Heart left ventricle (tissue), 16 donors: ENCODE data around the gene LAYN. TPM values are rescaled to one million over a fixed set of nuclear protein-coding genes. Genes with fewer than 3 reads are reported as not detected.

Experiments
- ATAC-seq, 4 donors: fragments of 200-7000 bp; cut with Tn5 transposase; one replicate each; pipeline ENCODE4 v1.9.1; 2020 to 2022; ENCODE audit warnings: moderate library complexity in 4 of 4, mild to moderate bottlenecking in 3 of 4, moderate number of reproducible peaks in 1 of 4
- DNase-seq, 5 donors: peaks; one replicate each; pipeline ENCODE4 v3.0.0-alpha.2; 2020
- H3K27ac ChIP-seq, 12 donors: fragments of 200-600 bp; sonication (generic) in 4 of 12; one replicate each; pipeline versions ENCODE4 v1.5.0 to v1.8.0; 2016 to 2022; ENCODE audit warnings: mild to moderate bottlenecking in 2 of 12
- H3K27me3 ChIP-seq, 9 donors: fragments of 200-600 bp; sonication (generic) in 2 of 9; one replicate each; pipeline versions ENCODE4 v1.5.1 to v1.8.0; 2016 to 2022; ENCODE audit warnings: mild to moderate bottlenecking in 3 of 9
- H3K36me3 ChIP-seq, 9 donors: fragments of 200-600 bp; sonication (generic) in 2 of 9; one replicate each; pipeline versions ENCODE4 v1.5.0 to v1.8.0; 2018 to 2022; ENCODE audit warnings: mild to moderate bottlenecking in 2 of 9
- H3K4me1 ChIP-seq, 12 donors: fragments of 200-600 bp; sonication (generic) in 4 of 12; one replicate each; pipeline versions ENCODE4 v1.5.0 to v1.8.0; 2016 to 2022; ENCODE audit warnings: mild to moderate bottlenecking in 3 of 12
- H3K4me3 ChIP-seq, 12 donors: fragments of 200-600 bp; sonication (generic) in 4 of 12; one replicate each; pipeline versions ENCODE4 v1.5.0 to v1.8.0; 2017 to 2022; ENCODE audit warnings: mild to moderate bottlenecking in 9 of 12, moderate library complexity in 4 of 12
- H3K9me3 ChIP-seq, 12 donors: fragments of 200-600 bp; sonication (generic) in 4 of 12; one replicate each; pipeline versions ENCODE4 v1.5.0 to v1.8.0; 2016 to 2022; ENCODE audit warnings: mild to moderate bottlenecking in 1 of 12
- POLR2A ChIP-seq, 2 donors: fragments of 450-650 bp; IDR thresholded peaks; one replicate each; pipeline ENCODE4 v1.6.1; 2017; ENCODE audit warnings: antibody characterized with exemption in 2 of 2, mild to moderate bottlenecking in 2 of 2, moderate library complexity in 2 of 2
- WGBS, 4 donors: extraction: QIAGEN DNeasy Blood & Tissue Kit in 2 of 4; methylation state at CpG; one replicate each; pipeline versions ENCODE4 v1.1.5 to v1.1.7; 2013 to 2018; 5-methylcytosine and 5-hydroxymethylcytosine counted together
- intact Hi-C, 10 donors: fragments of 100-400 bp; cut with DNase I; formaldehyde crosslinking; loops; one replicate each; pipeline versions ENCODE4 v1.11.1 to v1.14.2; 2022
- polyA plus RNA-seq, 2 donors: library from polyadenylated mRNA; stranded (reverse); fragments of 200-250 nt; gene quantifications; one replicate each; pipeline ENCODE4 v1.2.3, GENCODE V29; 2013
- total RNA-seq, 9 donors: library from RNA; depleted of rRNA in 2 of 9; stranded (reverse); fragments of >200 nt in 2 of 9; fragmentation: NEBNext Ultra II Directional in 3 of 9; extraction: Animal tissue kit (Norgen Biotek cat#: 25700) in 3 of 9; gene quantifications; one replicate each; pipeline versions ENCODE4 v1.1.0 to v1.2.4, GENCODE V29; 2016 to 2023
- TF ChIP-seq, protein P1 (sequence below), 12 donors: fragments of 200-600 bp; sonication (generic) in 4 of 12; IDR thresholded peaks; one replicate each; pipeline versions ENCODE4 v1.5.0 to v1.8.0; 2018 to 2022; ENCODE audit warnings: antibody characterized with exemption in 12 of 12, mild to moderate bottlenecking in 5 of 12
- donor health status: ischemic (EF 13 %, LVEDD 7.1; RV severe dilation, severe dysfunction).
- donor health status: healthy with polysubstance abuse.
- donor health status: DM: no; HTN: yes; CAD: no.
- donor health status: DM: no; HTN: no; CAD: no.
- donor health status: ischemic (EF 25% LVEDD 6.9; RV normal size, moderate dysfunction).
- donor health status: ischemic (EF 25% LVEDD 5.7; RV mildly dilated, moderate dysfunction).
- donor health status: healthy.
- donor health status: DM: yes; HTN: yes; CAD: no.
- donor health status: ischemic (EF 35%, LVEDD 5.7; RV mildly dilated, moderate dysfunction).
- donor health status: nonischemic (EF 11% LVEDD 7.7; RV severe dilation, severe dysfunction).
- donor health status: DM: yes; HTN: yes; CAD: no.
- donor health status: PGD.
- donor health status: ischemic (EF 29% LVEDD 5.4; RV normal size, mild dysfunction).
- donor health status: nonischemic (EF 23%, LVEDD 6.1; RV moderate dilation, normal function).

LAYN gene
- total and polyA plus RNA-seq, 11 donors, result 1.2 to 6.9 (median 2.8) TPM

GRCh38 chr11:111602865-111603610, 62.5 kb downstream of the LAYN start:
- DNase-seq (peak; percentile 47 to 73 (median 58)), ATAC-seq (peak in 3 of 4 donors; percentile 16 to 38 (median 29))
- WGBS, 4 donors, result 1% methylated on average over 23 to 44 of the region's 44 CpGs
- peak overlapping the region; percentile 91 to 99 (median 96) for H3K27ac ChIP-seq
- H3K4me3 ChIP-seq, result peak overlapping the region; percentile 69 to 96 (median 87)
- peaks cover 3 to 47% (median 28%) of the 10 kb centered on the region in 12 donors for H3K4me1 ChIP-seq
- H3K36me3 ChIP-seq, result no peaks in the 10 kb centered on the region
- no peaks in the 10 kb centered on the region for H3K27me3 ChIP-seq
- no peak for TF ChIP-seq POLR2A (IDR thresholded peaks at IDR 0.05)
- TF ChIP-seq, protein P1, sequence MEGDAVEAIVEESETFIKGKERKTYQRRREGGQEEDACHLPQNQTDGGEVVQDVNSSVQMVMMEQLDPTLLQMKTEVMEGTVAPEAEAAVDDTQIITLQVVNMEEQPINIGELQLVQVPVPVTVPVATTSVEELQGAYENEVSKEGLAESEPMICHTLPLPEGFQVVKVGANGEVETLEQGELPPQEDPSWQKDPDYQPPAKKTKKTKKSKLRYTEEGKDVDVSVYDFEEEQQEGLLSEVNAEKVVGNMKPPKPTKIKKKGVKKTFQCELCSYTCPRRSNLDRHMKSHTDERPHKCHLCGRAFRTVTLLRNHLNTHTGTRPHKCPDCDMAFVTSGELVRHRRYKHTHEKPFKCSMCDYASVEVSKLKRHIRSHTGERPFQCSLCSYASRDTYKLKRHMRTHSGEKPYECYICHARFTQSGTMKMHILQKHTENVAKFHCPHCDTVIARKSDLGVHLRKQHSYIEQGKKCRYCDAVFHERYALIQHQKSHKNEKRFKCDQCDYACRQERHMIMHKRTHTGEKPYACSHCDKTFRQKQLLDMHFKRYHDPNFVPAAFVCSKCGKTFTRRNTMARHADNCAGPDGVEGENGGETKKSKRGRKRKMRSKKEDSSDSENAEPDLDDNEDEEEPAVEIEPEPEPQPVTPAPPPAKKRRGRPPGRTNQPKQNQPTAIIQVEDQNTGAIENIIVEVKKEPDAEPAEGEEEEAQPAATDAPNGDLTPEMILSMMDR (IDR thresholded peaks at IDR 0.05), result no peak
- intact Hi-C loops, result loop anchor here (1.0 to 10.0 kb wide), 12 partner anchors 36 to 239 kb away; partner anchors contain the start of gene PPP2R1B (in 3 of the 10)
- no peaks in the 10 kb centered on the region for H3K9me3 ChIP-seq

DNA sequence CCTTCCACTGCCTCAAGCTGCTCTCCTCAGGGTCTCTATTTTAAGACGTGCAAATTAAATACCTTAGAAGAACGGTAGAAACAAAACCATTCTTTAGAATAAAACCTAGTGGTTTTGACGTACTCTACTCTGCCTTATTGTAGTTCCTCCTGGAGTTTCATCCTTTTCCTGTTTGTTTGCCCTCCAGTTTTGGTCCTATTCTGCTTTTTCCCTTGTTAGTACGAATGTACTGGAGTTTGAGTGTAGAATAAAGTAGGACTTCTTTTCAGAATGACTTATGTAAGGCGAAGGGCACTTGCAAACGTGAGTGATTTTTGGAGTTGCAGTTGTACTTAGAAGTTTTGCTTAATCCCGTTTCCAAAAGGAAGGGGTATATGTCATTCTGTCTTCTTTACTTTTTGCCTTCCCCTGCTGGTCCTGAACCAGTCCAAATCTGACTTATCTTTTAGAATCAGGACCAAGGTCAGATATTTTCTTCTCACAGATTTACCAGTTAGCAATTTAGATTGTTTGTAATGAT, 63.2 kb downstream of the LAYN start:
- Histone ChIP-seq H3K27me3 (no peaks in the 10 kb centered on the region), H3K4me1 (peaks cover 3 to 47% (median 28%) of the 10 kb centered on the region in 12 donors), H3K4me3 (peak overlapping the region; percentile 69 to 96 (median 87)), H3K27ac (peak overlapping the region in 11 of 12 donors; percentile 91 to 99 (median 97)), H3K36me3 (no peaks in the 10 kb centered on the region), H3K9me3 (no peaks in the 10 kb centered on the region)
- intact Hi-C loops, result loop anchor here in 9 of 10 donors (2.0 to 10.0 kb wide), 10 partner anchors 36 to 239 kb away; partner anchors contain the start of gene PPP2R1B (in 3 of the 9)
- ATAC-seq (no peak), DNase-seq (no peak)
- TF ChIP-seq POLR2A (IDR thresholded peaks at IDR 0.05), result no peak
- TF ChIP-seq, protein P1 (IDR thresholded peaks at IDR 0.05), result no peak
- WGBS, 4 donors, result 9 to 16% (median 9%) methylated on average over 7 of the region's 7 CpGs

DNA sequence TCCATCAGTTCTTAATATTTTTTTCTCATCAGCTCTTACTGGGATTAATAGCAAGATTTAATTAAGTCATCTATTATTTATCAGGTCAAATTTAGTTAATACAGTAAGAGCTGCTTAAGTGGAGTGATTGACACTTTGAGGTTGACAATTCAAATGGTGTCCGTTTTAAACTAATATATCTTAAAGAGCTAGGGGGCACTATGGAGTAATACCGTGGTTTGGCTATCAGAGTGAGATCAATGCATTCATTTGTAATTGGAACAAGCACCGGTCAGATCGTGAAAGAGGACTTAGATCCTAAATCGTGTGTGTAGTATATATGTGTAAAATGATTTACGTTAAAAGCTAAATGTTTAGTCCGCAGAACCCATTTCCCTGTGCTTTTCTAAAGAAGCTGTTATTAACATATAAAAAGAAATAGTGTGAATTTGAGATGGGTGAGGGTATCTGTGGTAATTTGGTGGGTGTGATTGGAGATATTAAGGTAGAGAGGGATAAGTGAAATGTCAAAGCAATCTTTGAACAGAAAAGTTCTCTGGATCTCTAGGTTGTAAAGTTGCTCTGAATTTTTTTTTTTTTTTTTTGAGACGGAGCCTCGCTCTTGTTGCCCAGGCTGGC, 64.0 kb downstream of the LAYN start:
- Histone ChIP-seq H3K4me3 (peak overlapping the region in 9 of 12 donors; percentile 69 to 96 (median 87)), H3K36me3 (no peaks in the 10 kb centered on the region), H3K9me3 (no peaks in the 10 kb centered on the region), H3K4me1 (peaks cover 3 to 47% (median 27%) of the 10 kb centered on the region in 12 donors), H3K27ac (peak overlapping the region in 5 of 12 donors; percentile 95 to 99 (median 99)), H3K27me3 (no peaks in the 10 kb centered on the region)
- intact Hi-C loops, result loop anchor here in 6 of 10 donors (5.0 to 10.0 kb wide), 6 partner anchors 37 to 238 kb away; partner anchors contain the start of gene PPP2R1B (in 1 of the 6)
- WGBS, 4 donors, result 33 to 38% (median 34%) methylated on average over 9 of the region's 9 CpGs
- TF ChIP-seq, protein P1 (IDR thresholded peaks at IDR 0.05), result peak; percentile 32 to 76 (median 62)
- no peak for TF ChIP-seq POLR2A (IDR thresholded peaks at IDR 0.05)
- no peak for DNase-seq
- no peak for ATAC-seq

- ATAC-seq (no peak), DNase-seq (no peak)
- intact Hi-C loops, result loop anchor here in 1 of 10 donors (10.0 kb wide), 1 partner anchor 99 kb away; no protein-coding TSS in a partner anchor
- 37 to 52% (median 42%) methylated on average over 4 of the region's 4 CpGs for WGBS, 4 donors
- Histone ChIP-seq H3K9me3 (no peaks in the 10 kb centered on the region), H3K4me3 (no peak overlapping the region), H3K27ac (no peak overlapping the region), H3K36me3 (no peaks in the 10 kb centered on the region), H3K4me1 (peaks cover 3 to 47% (median 27%) of the 10 kb centered on the region in 12 donors), H3K27me3 (no peaks in the 10 kb centered on the region)
- no peak for TF ChIP-seq POLR2A (IDR thresholded peaks at IDR 0.05)
- TF ChIP-seq, protein P1 (IDR thresholded peaks at IDR 0.05), result peak in 2 of 12 donors; percentile 6 to 26
These were observed 65.2 kb downstream of the LAYN start for GRCh38 chr11:111605681-111606080.
